Stimulated activated CD4-positive, alpha-beta T cell treated with anti-CD3 and anti-CD28 coated beads, Interleukin-1b, Interleukin-23, amount 100 ng/mL, for 48 hours (primary cell): ENCODE data around the gene FGA.
A peak's percentile ranks its signal among the peaks of the same experiment; 100 is the strongest.

Experiments used
- DNase-seq: peaks from one replicate; pipeline ENCODE4 v3.0.0-alpha.2; 2020

The FGA gene

DNA sequence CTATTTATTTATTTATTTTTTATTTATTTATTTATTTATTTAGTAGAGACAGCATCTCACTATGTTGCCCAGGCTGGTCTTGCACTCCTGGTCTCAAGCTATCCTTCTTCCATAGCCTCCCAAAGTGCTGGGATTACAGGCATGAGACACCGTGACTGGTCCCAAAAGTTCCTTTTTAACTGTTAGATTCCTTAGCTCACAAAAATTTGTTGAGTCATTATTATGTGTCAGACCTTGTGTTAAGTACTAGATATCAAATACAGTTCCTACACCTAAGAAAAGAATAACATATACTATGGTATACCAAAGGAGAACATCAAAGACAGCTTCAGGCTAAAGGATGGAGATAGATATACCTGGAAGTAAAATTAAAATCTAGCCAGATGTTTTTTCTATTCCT, 11.6 kb downstream of the FGA start:
- DNase-seq, result no peak

DNA sequence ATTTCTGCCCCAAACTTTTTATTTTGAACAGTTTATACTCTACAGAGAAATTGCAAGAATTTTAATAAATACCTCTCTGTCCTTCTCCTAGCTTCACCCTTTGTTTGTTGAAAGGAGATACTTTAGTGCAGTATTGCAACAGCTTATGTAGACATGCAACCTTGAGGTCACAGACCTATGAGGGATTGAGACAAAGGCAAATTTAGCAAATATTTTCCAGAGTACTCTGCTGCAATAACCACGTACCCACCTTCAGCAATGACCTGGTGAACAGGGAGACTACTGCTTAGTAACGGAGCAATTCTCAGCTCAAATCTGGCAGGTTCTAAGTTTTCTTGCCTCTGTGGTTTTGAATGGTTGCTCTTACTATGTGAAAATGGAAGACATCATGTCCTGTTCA, 13.2 kb downstream of the FGA start:
- no peak for DNase-seq

DNA sequence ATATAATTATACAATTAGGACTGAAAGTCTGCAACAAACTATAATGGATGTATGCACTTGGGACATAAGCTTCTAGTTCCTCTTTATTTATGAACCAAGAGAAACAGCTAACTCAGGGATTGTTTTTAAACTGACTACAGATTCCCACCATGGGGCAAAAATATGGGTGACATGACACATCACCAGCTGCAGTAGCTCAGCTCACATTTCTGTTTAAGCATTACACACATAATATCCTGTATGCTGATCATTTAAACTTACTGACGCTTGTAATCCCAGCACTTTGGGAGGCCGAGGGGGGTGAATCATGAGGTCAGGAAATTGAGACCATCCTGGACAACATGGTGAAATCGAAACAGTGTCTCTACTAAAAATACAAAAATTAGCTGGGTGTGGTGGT, 16.2 kb downstream of the FGA start:
- no peak for DNase-seq

DNA sequence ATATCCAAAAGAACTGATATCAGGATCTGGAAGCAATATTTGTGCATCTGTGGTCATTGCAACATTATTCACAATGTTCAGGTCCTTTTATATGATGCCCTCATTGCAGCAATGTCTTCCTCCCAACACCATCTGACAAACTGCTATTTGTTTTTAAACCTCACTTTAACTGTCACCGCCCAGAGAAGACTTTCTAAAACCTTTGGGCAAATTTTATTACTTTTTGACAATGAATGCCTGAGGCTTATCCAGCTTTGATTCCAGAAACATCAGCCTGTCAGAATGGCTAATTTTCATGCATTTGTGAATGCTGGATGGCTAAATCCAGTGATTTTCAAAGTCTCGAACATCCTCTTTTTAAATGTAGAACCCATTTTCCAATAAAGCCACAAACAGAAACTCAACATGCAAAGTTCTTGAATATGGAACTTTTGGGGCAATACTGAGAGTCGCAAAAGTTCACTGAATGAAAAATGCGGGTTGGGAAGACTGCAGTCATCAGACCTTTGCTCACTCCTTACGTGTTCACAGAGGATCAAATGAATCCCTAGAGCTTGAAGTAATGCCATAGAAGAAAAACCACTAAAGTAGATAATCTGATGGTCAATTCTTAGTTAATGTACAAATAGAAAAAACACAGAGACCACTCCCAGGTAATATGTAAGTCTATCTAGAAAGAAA, 17.2 kb downstream of the FGA start:
- no peak for DNase-seq

DNA sequence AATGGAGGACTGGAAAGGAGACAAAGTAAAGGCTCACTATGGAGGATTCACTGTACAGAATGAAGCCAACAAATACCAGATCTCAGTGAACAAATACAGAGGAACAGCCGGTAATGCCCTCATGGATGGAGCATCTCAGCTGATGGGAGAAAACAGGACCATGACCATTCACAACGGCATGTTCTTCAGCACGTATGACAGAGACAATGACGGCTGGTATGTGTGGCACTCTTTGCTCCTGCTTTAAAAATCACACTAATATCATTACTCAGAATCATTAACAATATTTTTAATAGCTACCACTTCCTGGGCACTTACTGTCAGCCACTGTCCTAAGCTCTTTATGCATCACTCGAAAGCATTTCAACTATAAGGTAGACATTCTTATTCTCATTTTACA, 21.0 kb downstream of the FGA start:
- DNase-seq, result no peak

DNA sequence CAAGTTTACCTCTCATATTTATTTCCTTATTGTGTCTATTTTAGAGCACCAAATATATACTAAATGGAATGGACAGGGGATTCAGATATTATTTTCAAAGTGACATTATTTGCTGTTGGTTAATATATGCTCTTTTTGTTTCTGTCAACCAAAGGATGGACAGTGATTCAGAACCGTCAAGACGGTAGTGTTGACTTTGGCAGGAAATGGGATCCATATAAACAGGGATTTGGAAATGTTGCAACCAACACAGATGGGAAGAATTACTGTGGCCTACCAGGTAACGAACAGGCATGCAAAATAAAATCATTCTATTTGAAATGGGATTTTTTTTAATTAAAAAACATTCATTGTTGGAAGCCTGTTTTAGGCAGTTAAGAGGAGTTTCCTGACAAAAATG, 21.5 kb downstream of the FGA start:
- no peak for DNase-seq

DNA sequence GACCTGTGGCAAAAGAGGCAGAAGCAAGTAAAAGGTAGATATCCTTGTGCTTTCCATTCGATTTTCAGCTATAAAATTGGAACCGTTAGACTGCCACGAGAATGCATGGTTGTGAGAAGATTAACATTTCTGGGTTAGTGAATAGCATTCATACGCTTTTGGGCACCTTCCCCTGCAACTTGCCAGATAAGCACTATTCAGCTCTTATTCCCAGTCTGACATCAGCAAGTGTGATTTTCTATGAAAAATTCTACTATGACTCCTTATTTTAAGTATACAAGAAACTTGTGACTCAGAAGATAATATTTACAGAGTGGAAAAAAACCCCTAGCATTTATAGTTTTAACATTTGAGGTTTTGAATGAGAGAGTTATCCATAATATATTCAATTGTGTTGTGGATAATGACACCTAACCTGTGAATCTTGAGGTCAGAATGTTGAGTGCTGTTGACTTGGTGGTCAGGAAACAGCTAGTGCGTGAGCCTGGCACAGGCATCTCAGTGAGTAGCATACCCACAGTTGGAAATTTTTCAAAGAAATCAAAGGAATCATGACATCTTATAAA, 23.8 kb downstream of the FGA start:
- no peak for DNase-seq

DNA sequence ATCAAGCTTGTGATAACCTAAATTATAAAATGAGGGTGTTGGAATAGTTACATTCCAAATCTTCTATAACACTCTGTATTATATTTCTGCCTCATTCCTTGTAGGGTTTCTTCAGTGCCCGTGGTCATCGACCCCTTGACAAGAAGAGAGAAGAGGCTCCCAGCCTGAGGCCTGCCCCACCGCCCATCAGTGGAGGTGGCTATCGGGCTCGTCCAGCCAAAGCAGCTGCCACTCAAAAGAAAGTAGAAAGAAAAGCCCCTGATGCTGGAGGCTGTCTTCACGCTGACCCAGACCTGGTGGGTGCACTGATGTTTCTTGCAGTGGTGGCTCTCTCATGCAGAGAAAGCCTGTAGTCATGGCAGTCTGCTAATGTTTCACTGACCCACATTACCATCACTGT, 24.8 kb downstream of the FGA start:
- DNase-seq, result no peak

DNA sequence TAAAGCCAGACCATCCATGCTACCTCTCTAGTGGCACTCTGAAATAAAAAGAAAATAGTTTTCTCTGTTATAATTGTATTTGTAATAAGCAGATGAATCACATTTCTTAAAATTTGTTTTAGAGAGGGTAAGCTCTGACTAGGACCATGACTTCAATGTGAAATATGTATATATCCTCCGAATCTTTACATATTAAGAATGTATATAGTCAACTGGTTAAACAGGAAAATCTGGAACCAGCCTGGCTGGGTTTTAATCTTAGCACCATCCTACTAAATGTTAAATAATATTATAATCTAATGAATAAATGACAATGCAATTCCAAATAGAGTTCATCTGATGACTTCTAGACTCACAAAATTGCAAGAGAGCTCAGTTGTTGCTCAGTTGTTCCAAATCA, 26.2 kb downstream of the FGA start:
- DNase-seq, result no peak

DNA sequence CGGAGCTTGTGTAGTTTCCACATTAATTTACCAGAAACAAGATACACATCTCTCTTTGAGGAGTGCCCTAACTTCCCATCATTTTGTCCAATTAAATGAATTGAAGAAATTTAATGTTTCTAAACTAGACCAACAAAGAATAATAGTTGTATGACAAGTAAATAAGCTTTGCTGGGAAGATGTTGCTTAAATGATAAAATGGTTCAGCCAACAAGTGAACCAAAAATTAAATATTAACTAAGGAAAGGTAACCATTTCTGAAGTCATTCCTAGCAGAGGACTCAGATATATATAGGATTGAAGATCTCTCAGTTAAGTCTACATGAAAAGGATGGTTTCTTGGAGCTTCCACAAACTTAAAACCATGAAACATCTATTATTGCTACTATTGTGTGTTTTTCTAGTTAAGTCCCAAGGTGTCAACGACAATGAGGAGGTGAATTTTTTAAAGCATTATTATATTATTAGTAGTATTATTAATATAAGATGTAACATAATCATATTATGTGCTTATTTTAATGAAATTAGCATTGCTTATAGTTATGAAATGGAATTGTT, 27.8 kb downstream of the FGA start, which contains the start of gene FGB:
Gene FGB, plus strand, starts transcription at position 315 of the 558 bp plus-strand sequence. Its CDS starts 8 bp downstream, at position 323.
- no peak for DNase-seq

DNA sequence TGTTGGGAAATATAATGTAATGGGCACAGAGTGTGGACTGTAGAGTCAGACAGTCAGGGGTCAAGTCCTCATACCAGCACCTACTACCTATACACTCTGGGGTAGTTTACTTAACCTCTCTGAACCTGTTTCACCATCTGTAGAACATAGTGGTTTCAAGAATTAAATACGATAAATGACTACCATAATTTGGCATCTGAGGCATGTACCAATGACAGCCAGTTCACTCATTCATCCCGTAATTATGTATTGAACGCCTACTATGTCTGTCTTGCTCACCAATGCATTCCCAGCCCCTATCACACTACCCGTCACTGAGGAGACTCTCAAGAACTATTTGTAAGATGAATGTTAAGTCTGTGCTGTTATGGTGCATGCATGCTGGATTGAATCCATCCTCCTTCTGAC, 29.7 kb downstream of the FGA start:
- DNase-seq, result no peak

DNA sequence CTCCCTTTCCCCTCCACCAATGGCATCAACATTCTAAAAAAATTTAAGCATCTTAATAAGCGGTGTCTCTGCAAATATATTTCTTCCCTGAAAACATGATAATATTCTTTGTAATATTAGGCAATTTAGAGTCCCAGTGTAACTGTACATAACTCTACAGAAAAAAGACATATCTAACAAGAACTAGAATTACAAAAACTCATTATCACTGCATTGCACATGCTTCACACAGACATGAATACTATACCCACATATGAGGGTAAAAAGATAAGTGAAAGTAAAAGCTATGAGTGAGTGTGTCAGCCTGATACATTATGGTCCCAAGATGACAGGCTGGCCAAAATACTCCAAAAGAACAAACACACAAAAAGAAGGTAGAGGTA, 30.1 kb downstream of the FGA start:
- no peak for DNase-seq

DNA sequence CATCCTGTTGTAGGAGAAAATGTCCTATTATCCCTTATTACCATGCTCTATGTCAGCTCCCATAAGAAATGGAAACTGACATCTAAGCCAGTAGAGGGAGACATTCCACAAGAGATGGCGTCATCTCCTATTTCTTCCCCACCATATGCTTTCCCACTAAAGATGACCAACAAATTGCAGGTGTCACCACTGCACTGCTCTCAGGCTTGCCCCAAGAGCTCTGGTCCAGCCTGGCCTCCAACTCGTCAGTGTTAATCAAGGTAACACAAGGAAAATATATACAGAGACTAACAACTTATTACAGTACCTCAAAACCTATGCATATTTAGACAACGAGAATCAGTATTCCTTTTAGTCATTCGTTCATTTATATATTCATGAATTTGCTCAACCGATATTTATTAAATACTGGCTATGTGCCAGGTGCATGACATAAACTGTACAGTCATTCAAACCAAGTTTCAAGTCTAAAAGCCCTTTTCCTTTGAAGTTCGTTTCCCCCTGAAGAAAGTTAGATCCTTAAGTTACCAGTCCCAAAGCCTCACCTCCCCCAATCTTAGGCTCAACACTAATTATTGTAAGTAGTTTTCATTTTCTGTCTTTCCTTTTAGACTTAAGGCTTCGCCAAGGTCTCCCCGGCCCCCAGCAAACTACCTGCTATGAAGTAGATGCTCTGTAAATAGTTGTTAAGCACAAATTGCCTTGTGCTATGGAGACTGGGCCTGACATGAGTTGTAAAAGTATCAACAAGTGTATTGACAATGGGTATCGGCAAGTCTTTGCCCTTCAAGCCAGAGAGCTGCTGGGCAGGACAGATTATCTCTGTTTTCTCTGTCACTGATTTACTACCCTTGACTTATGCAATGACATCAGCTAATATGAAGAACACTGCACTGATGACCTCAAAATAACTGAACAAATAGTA, 30.8 kb downstream of the FGA start:
- no peak for DNase-seq

DNA sequence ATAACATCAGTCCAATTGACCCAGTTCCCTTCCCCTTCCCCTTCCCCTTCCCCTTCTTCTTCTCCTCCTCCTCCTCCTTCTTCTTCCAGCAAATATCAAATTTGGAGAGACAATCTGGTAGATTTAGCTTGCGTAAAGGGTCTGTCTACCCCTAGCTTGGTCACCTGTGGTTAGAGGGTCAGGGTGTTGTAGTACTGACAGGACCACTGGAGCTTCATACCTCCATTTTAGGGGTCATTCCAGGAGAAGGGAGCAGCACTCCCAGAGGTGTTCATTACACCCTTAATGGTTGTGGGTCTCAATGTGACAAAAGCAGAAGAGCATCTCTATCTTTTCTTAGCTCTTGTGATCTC, 31.4 kb downstream of the FGA start:
- no peak for DNase-seq

DNA sequence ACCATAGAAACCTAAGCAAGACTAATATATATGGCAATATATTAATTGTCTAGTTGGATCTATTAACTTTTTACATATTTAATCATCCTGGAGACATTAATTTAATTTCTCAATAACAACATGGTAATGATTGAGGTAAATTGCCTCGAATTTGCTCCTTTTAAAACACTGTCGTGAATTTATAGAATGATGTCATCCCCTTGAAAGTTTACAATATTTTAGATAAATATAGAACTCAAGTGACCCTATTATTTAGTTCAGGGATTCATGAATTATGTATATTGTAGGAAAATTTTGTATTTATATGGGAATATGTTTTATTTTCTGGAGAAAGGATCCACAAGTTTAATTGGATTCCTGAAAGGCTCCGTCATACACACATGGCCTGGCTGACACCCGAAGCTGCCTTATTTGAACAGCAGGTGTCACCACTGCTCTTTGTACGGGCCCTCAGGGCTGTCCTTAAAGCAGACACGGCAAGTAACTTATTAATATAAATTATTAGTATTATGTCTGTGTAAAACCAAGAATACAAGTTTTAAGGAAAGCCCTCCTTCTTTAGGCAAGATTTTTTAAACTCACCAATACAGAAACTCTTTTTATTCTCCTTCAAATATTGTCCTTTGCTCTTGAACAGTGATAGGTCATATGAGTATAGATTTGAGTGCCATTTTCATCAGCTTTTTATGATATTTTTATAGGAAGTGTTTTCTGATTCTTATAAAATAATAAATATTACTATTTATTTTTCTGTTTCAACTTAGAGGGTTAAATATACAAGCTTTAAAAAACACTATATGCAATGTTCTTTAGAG, 38.5 kb downstream of the FGA start:
- peak; percentile 65 for DNase-seq

DNA sequence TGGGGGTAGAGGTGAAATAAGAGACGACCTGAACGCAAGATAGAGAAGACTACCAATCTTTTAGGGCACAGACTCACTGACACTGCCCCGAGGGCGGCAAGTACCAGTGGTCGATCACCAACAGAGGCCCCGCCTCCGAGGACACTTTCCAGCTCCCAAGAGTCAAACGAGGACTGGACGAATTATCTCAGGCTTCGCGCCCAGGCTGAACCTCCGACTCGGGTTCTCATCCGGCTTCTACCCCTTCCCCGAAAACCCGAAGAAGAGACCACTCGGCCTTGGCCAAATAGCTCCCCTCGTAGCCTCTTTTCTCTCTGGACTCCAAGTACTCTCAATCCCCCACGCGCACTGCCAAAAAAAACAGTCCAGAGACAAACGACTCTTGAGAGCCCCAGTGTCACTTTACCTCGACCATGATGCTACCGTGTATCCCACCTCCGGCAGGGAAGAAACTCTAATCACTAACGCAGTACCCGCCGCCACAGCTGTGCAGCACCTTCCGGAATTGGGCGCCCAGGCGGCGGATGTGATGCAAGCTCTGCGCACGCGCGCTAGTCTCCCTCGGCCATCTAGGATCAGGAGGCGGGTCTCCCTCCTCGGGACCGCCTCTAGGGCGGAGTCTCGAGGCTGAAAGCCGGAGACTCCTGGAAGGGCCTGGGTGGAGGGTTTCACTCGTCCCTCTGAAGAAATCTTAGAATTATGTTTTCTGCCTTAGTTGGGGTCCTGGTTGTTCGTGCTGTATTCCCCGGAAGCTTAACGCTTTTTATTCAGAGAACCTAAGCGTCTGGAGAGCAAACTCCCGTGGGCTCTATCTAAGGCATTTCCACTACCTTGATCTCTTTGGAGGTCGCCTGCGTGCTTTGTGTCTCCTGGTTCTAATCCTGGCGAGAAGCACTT, 40.4 kb downstream of the FGA start, which contains the start of gene PLRG1:
Gene PLRG1, minus strand, starts transcription at position 507 of the 897 bp plus-strand sequence. Its CDS starts 92 bp downstream, at position 415.
- peak; percentile 96 for DNase-seq

DNA sequence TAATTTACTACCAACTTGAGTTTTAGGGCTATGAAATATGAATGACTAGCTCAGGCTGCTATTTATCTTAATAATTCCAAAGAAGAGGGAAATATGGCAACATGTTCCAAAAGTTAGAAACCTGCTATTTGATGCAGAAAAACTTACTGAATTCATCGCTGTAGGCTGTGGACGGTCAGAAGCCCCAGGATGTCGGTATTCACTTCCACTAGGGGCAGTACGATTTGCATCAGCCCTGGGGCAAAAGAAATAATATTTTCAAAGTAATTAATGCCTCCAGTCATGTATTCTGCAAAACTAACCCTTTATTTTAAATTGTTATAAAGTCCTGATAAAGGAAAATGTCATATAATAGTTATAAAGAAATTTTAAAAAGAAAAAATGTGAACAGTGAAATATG, 44.9 kb downstream of the FGA start:
- DNase-seq, result no peak

DNA sequence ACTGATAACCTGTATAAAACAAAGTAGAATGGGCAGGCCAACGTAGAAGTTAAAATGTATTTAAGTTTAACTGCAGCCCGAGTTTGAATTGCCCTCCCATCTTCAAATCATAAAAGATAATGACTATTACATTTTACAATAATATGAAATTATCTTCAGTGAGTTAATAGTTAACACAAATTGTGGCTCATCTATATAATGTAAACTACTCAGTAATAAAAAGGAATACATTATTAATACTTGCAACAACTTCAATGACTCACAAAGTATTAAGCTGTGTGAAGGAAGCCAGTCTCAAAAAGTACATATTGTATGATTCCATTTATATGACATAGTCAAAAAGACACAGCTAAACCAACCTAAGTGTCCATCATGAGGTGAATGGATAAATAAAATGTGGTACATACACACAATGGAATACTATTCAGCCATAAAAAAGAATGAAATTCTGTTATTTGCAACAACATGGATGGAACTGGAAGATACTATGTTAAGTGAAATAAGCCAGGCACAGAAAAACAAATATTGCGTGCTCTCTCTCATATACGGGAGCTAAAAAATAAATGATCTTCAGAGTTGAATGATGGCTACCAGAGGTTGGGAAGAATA, 48.2 kb downstream of the FGA start:
- no peak for DNase-seq
